ENCODE data around the gene HDGFL3. TPM values are rescaled to one million over a fixed set of nuclear protein-coding genes. Genes with fewer than 3 reads are reported as not detected.

The HDGFL3 gene
- total and polyA plus RNA-seq, 9 of the 15 experiments (the other 6 are each of a cell fraction or from before 2014, with no cell fraction given), result 6.7 to 42.0 (median 31.4) TPM

GRCh38 chr15:83108266-83109219 is 99.1 kb downstream of the HDGFL3 start (continued):
- no peak for TF ChIP-seq FOXP4 (CRISPR knock-in tag; IDR thresholded peaks at IDR 0.05; ENCODE audit: borderline replicate concordance)
- TF ChIP-seq BMI1 (IDR thresholded peaks at IDR 0.05; ENCODE audit: low read length), result no peak
- no peak for TF ChIP-seq PTBP1 (IDR thresholded peaks at IDR 0.05; ENCODE audit: low read depth, low read length)
- no peak for TF ChIP-seq XRCC5 (IDR thresholded peaks at IDR 0.05; ENCODE audit: low read depth, low read length)
- no peak for TF ChIP-seq XRCC3 (IDR thresholded peaks at IDR 0.05)
- no peak for TF ChIP-seq POLR3G (IDR thresholded peaks at IDR 0.05; ENCODE audit: extremely low read depth, insufficient read length, insufficient replicate concordance)
- TF ChIP-seq TARDBP (IDR thresholded peaks at IDR 0.05), result no peak
- TF ChIP-seq, protein P1, sequence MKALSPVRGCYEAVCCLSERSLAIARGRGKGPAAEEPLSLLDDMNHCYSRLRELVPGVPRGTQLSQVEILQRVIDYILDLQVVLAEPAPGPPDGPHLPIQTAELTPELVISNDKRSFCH (CRISPR knock-in tag; IDR thresholded peaks at IDR 0.05), result no peak
- TF ChIP-seq, protein P1 (tag; IDR thresholded peaks at IDR 0.05), result no peak
- no peak for TF ChIP-seq ZBTB40 (IDR thresholded peaks at IDR 0.05)
- no peak for TF ChIP-seq ZBTB40 (CRISPR knock-in tag; IDR thresholded peaks at IDR 0.05)
- no peak; the same call in 1 of the 2 replicates for TF ChIP-seq ZNF76 (CRISPR knock-in tag; IDR thresholded peaks at IDR 0.05; ENCODE audit: borderline replicate concordance)
